GM21529 (cell line): ENCODE data around the gene ZHX3.

Experiments used
- ATAC-seq: cut with Tn5 transposase; IDR thresholded peaks from one replicate; pipeline ENCODE4 v1.9.1; 2021; ENCODE audit not compliant: unreplicated experiment

The ZHX3 gene

GRCh38 chr20:41173161-41173721, 144.3 kb downstream of the ZHX3 start:
- no peak for ATAC-seq

- ATAC-seq = no peak
Observed at GRCh38 chr20:41172296-41173140, 145.0 kb downstream of the ZHX3 start.

GRCh38 chr20:41171736-41172295, 145.7 kb downstream of the ZHX3 start:
- ATAC-seq = no peak

GRCh38 chr20:41170386-41171105, 147.0 kb downstream of the ZHX3 start:
- no peak for ATAC-seq

- ATAC-seq = no peak
Observed at GRCh38 chr20:41169791-41170351, 147.7 kb downstream of the ZHX3 start.

- no peak for ATAC-seq
Observed at GRCh38 chr20:41169162-41169690, 148.3 kb downstream of the ZHX3 start.

GRCh38 chr20:41168281-41169161, 149.0 kb downstream of the ZHX3 start:
- ATAC-seq = no peak

GRCh38 chr20:41167481-41168253, 149.9 kb downstream of the ZHX3 start:
- ATAC-seq = no peak

GRCh38 chr20:41167118-41167470, 150.4 kb downstream of the ZHX3 start:
- no peak for ATAC-seq

GRCh38 chr20:41166201-41167117, 151.1 kb downstream of the ZHX3 start:
- ATAC-seq = no peak

- ATAC-seq = no peak
Observed at GRCh38 chr20:41165001-41165882, 152.3 kb downstream of the ZHX3 start.

GRCh38 chr20:41163821-41164220, 153.7 kb downstream of the ZHX3 start:
- no peak for ATAC-seq

GRCh38 chr20:41162396-41162795, 155.1 kb downstream of the ZHX3 start:
- no peak for ATAC-seq

- ATAC-seq = no peak
Observed at GRCh38 chr20:41161886-41162285, 155.6 kb downstream of the ZHX3 start.

- no peak for ATAC-seq
Observed at GRCh38 chr20:41160686-41161085, 156.8 kb downstream of the ZHX3 start.

- no peak for ATAC-seq
Observed at GRCh38 chr20:41159547-41159946, 158.0 kb downstream of the ZHX3 start.

GRCh38 chr20:41158082-41158625, 159.4 kb downstream of the ZHX3 start:
- ATAC-seq = no peak
